Activated naive CD8-positive, alpha-beta T cell treated with anti-CD3 and anti-CD28 coated beads for 36 hours (primary cell): ENCODE measurements around the gene CDH12. TPM values are rescaled to one million over a fixed set of nuclear protein-coding genes. Genes with fewer than 3 reads are reported as not detected.

Source experiments
- DNase-seq: peaks from one replicate; pipeline ENCODE4 v3.0.0; 2021
- H3K27ac Mint-ChIP-seq: one replicate; pipeline ENCODE4 v1.8.0; 2022; ENCODE audit warnings: mild to moderate bottlenecking, moderate library complexity, mixed read lengths
- H3K27me3 Mint-ChIP-seq: one replicate; pipeline ENCODE4 v1.8.0; 2022; ENCODE audit warnings: mild to moderate bottlenecking, mixed read lengths
- H3K36me3 Mint-ChIP-seq: one replicate; pipeline ENCODE4 v1.8.0; 2021; ENCODE audit warnings: mild to moderate bottlenecking, mixed read lengths
- H3K4me1 Mint-ChIP-seq: one replicate; pipeline ENCODE4 v1.8.0; 2021; ENCODE audit warnings: mixed read lengths
- H3K4me3 Mint-ChIP-seq: one replicate; pipeline ENCODE4 v1.8.0; 2022; ENCODE audit warnings: mild to moderate bottlenecking, moderate library complexity, mixed read lengths
- H3K9me3 Mint-ChIP-seq: one replicate; pipeline ENCODE4 v1.8.0; 2022; ENCODE audit warnings: mixed read lengths
- total RNA-seq, 2 experiments: library from RNA; stranded (reverse); gene quantifications; one replicate each; pipeline ENCODE4 v1.2.3, GENCODE V29; 2021

CDH12 gene
- total RNA-seq, 2 experiments from 2014 or later, result not detected

- Mint-ChIP-seq H3K27me3 (no peaks in the 10 kb centered on the region), H3K4me3 (no peak overlapping the region), H3K36me3 (no peaks in the 10 kb centered on the region), H3K27ac (no peak overlapping the region), H3K4me1 (no peaks in the 10 kb centered on the region), H3K9me3 (peaks cover 5% of the 10 kb centered on the region)
- no peak for DNase-seq
These were observed 1141.0 kb downstream of the CDH12 start for GRCh38 chr5:21711866-21712758.

DNA sequence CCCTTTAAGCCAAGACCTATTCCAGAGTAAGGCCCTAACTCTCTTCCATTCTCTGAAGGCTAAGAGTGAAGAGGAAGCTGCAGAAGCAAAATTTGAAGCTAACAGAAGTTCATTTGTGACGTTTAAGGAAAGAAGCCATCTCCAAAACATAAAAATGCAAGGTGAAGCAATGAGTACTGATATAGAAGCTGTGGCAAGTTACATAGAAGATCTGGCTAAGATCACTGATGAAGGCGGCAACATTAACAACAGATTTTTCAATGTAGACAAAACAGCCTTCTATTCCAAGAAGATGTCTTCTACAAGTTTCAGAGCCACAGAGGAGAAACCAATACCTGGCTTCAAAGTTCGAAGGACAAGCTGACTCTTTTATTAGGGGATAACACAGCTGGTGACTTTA, 1143.4 kb downstream of the CDH12 start:
- Mint-ChIP-seq H3K4me3 (no peak overlapping the region), H3K27ac (no peak overlapping the region), H3K9me3 (peaks cover 1% of the 10 kb centered on the region), H3K36me3 (no peaks in the 10 kb centered on the region), H3K4me1 (no peaks in the 10 kb centered on the region), H3K27me3 (no peaks in the 10 kb centered on the region)
- no peak for DNase-seq

- no peaks in the 10 kb centered on the region for H3K36me3 Mint-ChIP-seq
- H3K27ac Mint-ChIP-seq, result no peak overlapping the region
- no peaks in the 10 kb centered on the region for H3K27me3 Mint-ChIP-seq
- H3K4me3 Mint-ChIP-seq, result no peak overlapping the region
- no peaks in the 10 kb centered on the region for H3K4me1 Mint-ChIP-seq
- DNase-seq, result no peak
- H3K9me3 Mint-ChIP-seq, result peaks cover 1% of the 10 kb centered on the region
These were observed 1148.0 kb downstream of the CDH12 start for GRCh38 chr5:21704974-21705668.

DNA sequence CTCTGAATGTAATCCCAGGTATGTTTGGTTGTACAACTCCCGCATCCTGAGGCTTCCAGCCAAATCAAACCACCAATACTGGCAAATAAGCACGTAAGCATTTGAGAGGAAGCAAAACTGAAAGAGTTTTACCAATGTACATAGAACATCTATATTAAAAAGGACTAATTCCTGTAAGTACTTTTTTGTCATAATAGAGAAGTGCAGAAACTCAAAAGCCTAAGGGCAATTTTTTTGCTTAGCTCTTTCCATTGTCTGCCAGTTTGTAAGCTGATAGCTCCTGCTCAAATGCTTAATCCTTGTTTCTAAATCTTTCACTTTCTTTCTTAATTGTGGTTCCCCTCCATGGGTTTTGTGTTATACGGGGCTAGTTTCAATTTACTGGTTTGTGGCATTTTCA, 1151.8 kb downstream of the CDH12 start:
- Mint-ChIP-seq H3K36me3 (no peaks in the 10 kb centered on the region), H3K4me3 (no peak overlapping the region), H3K27me3 (no peaks in the 10 kb centered on the region), H3K9me3 (peaks cover 4% of the 10 kb centered on the region), H3K4me1 (no peaks in the 10 kb centered on the region), H3K27ac (no peak overlapping the region)
- DNase-seq, result no peak
